ENCODE results near the gene ATXN1. TPM values are rescaled to one million over a fixed set of nuclear protein-coding genes. Genes with fewer than 3 reads are reported as not detected.
"Not testable (repeated sequence)": the region's sequence is repeated elsewhere in the genome, so short reads cannot be mapped to it uniquely, and the experiment has no call there.

ATXN1 gene
- total RNA-seq, 1 experiment from 2014 or later = 16.5 TPM

DNA sequence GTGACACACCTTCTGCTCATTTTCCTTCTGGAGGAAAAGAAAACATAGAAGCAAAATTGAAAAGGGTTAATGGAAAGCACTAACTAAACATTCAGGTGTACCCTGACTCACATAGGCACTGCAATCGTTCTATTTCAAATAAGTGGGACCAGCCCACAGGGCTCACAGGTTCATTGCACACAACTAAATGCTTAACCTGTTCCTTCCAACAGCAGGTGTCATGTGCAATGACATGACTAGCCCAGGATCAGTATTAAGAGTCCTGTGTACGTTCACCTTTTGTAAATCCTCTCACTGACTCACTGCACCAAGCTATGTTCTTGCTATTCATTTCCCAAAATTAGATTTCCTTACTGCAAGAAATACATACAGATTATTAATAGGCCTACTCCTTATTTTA lies 371.6 kb downstream of the ATXN1 start:
- intact Hi-C loops (cut with micrococcal nuclease) = no loop called here
- H3K27me3 Mint-ChIP-seq (ENCODE audit: insufficient read depth, unreplicated experiment) = no peaks in the 10 kb centered on the region
- no peak overlapping the region for H3K27ac Mint-ChIP-seq (ENCODE audit: low read depth, unreplicated experiment)
- BruUV-seq (replicated peaks) = no TSS peak
- ChIA-PET CTCF (no interaction called here), POLR2A (no interaction called here)
- TF ChIP-seq, protein P1, sequence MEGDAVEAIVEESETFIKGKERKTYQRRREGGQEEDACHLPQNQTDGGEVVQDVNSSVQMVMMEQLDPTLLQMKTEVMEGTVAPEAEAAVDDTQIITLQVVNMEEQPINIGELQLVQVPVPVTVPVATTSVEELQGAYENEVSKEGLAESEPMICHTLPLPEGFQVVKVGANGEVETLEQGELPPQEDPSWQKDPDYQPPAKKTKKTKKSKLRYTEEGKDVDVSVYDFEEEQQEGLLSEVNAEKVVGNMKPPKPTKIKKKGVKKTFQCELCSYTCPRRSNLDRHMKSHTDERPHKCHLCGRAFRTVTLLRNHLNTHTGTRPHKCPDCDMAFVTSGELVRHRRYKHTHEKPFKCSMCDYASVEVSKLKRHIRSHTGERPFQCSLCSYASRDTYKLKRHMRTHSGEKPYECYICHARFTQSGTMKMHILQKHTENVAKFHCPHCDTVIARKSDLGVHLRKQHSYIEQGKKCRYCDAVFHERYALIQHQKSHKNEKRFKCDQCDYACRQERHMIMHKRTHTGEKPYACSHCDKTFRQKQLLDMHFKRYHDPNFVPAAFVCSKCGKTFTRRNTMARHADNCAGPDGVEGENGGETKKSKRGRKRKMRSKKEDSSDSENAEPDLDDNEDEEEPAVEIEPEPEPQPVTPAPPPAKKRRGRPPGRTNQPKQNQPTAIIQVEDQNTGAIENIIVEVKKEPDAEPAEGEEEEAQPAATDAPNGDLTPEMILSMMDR (IDR thresholded peaks at IDR 0.05; ENCODE audit: unreplicated experiment) = no peak
- H3K9me3 Mint-ChIP-seq (ENCODE audit: unreplicated experiment) = no peaks in the 10 kb centered on the region
- H3K4me1 Mint-ChIP-seq (ENCODE audit: insufficient read depth, unreplicated experiment) = no peaks in the 10 kb centered on the region
- DNase-seq (ENCODE audit: unreplicated experiment) = no peak
- H3K4me3 Mint-ChIP-seq (ENCODE audit: unreplicated experiment) = no peak overlapping the region
- H3K36me3 Mint-ChIP-seq (ENCODE audit: insufficient read depth, unreplicated experiment) = no peaks in the 10 kb centered on the region

DNA sequence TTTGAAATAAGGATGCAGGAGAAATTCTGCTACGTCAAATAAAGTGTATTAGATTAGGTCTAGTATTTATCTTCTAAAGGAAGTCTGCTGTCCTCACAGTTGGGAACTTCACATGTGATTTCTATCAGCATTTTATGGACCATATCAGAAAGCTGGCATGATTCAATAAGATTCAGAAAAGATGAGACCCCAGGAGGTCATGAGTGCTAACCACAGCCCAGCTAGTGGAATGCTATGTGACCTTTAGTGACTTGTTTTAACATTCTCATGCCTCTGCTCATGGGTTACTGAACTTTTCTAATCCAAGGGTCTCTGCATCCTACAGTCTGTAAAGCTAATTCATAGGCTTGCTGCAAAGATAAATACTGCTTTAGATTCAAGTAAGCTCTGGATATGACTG lies 372.8 kb downstream of the ATXN1 start:
- Mint-ChIP-seq H3K27me3 (ENCODE audit: insufficient read depth, unreplicated experiment) (no peaks in the 10 kb centered on the region), H3K27ac (ENCODE audit: low read depth, unreplicated experiment) (no peak overlapping the region), H3K4me3 (ENCODE audit: unreplicated experiment) (no peak overlapping the region), H3K9me3 (ENCODE audit: unreplicated experiment) (no peaks in the 10 kb centered on the region), H3K4me1 (ENCODE audit: insufficient read depth, unreplicated experiment) (no peaks in the 10 kb centered on the region), H3K36me3 (ENCODE audit: insufficient read depth, unreplicated experiment) (peaks cover 4% of the 10 kb centered on the region)
- TF ChIP-seq, protein P1 (IDR thresholded peaks at IDR 0.05; ENCODE audit: unreplicated experiment) = no peak
- DNase-seq (ENCODE audit: unreplicated experiment) = no peak
- intact Hi-C loops (cut with micrococcal nuclease) = no loop called here
- CTCF ChIA-PET = interaction anchor here (0.7 kb wide), 1 partner anchor 66 kb away, joined by 3 read pairs; no protein-coding TSS in a partner anchor
- no TSS peak for BruUV-seq (replicated peaks)
- POLR2A ChIA-PET = interaction anchor here (0.6 kb wide), 1 partner anchor 195 kb away, joined by 3 read pairs; no protein-coding TSS in a partner anchor

DNA sequence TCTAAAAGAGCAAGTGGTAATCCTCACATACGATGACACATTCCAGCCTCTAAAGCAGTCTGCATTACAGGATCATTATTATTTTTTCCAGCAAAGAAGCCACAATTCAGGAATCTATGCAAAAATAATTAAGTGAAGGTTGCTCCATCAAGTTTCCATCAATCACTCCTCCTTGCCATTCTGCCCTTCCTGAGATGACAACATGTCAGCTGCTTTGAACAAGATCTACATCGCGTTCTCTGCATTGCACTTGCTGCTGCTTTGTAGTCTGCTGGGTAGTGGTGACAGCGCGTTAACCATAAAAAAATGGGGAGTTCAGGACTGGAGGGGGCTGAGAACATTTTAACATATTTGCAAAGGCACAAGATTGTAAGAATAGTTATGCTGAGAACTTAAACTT lies 375.2 kb downstream of the ATXN1 start:
- ChIA-PET POLR2A (no interaction called here), CTCF (no interaction called here)
- Mint-ChIP-seq H3K36me3 (ENCODE audit: insufficient read depth, unreplicated experiment) (peaks cover 6% of the 10 kb centered on the region), H3K27ac (ENCODE audit: low read depth, unreplicated experiment) (no peak overlapping the region), H3K4me1 (ENCODE audit: insufficient read depth, unreplicated experiment) (no peaks in the 10 kb centered on the region), H3K27me3 (ENCODE audit: insufficient read depth, unreplicated experiment) (no peaks in the 10 kb centered on the region), H3K9me3 (ENCODE audit: unreplicated experiment) (no peaks in the 10 kb centered on the region), H3K4me3 (ENCODE audit: unreplicated experiment) (no peak overlapping the region)
- intact Hi-C loops (cut with micrococcal nuclease) = no loop called here
- no TSS peak for BruUV-seq (replicated peaks)
- TF ChIP-seq, protein P1 (IDR thresholded peaks at IDR 0.05; ENCODE audit: unreplicated experiment) = no peak
- DNase-seq (ENCODE audit: unreplicated experiment) = no peak

DNA sequence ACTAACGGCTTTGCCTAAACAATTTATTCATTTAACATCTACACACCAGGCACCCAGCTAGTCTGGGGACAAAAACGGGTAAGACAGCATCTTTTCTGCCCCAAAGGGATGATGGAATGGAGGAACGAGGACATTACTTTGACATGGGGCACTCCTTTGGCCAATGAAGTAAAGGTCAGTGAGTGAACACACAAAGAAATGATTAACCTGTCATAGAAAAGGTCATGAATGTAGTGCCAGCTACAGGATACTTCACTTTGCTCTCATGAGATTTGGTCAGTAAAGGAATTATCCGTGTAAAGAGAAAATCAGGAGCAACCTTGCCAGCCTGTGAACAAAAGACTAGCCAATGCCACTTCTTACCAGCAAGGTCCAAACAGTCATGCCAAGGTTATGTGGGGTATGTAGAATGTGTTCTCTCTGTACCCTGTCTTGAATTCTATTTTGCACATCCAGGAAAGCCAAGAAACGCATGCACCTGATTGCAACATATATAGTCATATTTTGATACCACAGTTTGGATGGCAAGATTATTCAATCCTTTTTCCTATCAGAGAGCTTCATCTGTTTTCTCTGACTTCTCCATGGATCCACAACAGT lies 377.6 kb downstream of the ATXN1 start:
- Mint-ChIP-seq H3K4me1 (ENCODE audit: insufficient read depth, unreplicated experiment) (no peaks in the 10 kb centered on the region), H3K9me3 (ENCODE audit: unreplicated experiment) (no peaks in the 10 kb centered on the region), H3K4me3 (ENCODE audit: unreplicated experiment) (no peak overlapping the region), H3K36me3 (ENCODE audit: insufficient read depth, unreplicated experiment) (peaks cover 6% of the 10 kb centered on the region), H3K27ac (ENCODE audit: low read depth, unreplicated experiment) (no peak overlapping the region), H3K27me3 (ENCODE audit: insufficient read depth, unreplicated experiment) (no peaks in the 10 kb centered on the region)
- no TSS peak for BruUV-seq (replicated peaks)
- intact Hi-C loops (cut with micrococcal nuclease) = no loop called here
- DNase-seq (ENCODE audit: unreplicated experiment) = no peak
- ChIA-PET POLR2A (interaction anchor here (1.6 kb wide), 1 partner anchor 17 kb away, joined by 7 read pairs; no protein-coding TSS in a partner anchor), CTCF (no interaction called here)
- TF ChIP-seq, protein P1 (IDR thresholded peaks at IDR 0.05; ENCODE audit: unreplicated experiment) = no peak

DNA sequence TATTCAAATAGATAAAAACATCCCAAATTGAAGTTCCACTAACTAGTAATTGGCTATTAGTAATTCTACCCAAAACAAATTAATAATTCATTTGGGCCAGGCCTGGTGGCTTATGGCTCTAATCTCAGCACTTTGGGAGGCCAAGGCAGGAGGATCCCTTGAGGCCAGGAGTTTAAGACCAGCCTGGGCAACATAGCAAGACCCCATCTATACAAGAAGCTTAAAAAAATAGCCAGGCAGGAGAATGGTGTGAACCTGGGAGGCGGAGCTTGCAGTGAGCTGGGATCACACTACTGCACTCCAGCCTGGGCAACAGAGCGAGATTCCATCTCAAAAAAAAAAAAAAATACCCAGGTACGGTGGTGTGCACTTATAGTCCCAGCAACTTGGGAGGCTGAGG lies 379.3 kb downstream of the ATXN1 start:
- intact Hi-C loops (cut with micrococcal nuclease); H3K4me1 Mint-ChIP-seq (ENCODE audit: insufficient read depth, unreplicated experiment); H3K9me3 Mint-ChIP-seq (ENCODE audit: unreplicated experiment); DNase-seq (ENCODE audit: unreplicated experiment); H3K27ac Mint-ChIP-seq (ENCODE audit: low read depth, unreplicated experiment); H3K36me3 Mint-ChIP-seq (ENCODE audit: insufficient read depth, unreplicated experiment); H3K4me3 Mint-ChIP-seq (ENCODE audit: unreplicated experiment); BruUV-seq (replicated peaks); H3K27me3 Mint-ChIP-seq (ENCODE audit: insufficient read depth, unreplicated experiment): not testable (repeated sequence)
- POLR2A ChIA-PET = interaction anchor here (1.6 kb wide), 1 partner anchor 11 kb away, joined by 3 read pairs; no protein-coding TSS in a partner anchor
- CTCF ChIA-PET = interaction anchor here (0.6 kb wide), 1 partner anchor 12 kb away, joined by 5 read pairs; no protein-coding TSS in a partner anchor
